ENCODE data around the gene CUTC. TPM values are rescaled to one million over a fixed set of nuclear protein-coding genes. Genes with fewer than 3 reads are reported as not detected.

The CUTC gene, protein sequence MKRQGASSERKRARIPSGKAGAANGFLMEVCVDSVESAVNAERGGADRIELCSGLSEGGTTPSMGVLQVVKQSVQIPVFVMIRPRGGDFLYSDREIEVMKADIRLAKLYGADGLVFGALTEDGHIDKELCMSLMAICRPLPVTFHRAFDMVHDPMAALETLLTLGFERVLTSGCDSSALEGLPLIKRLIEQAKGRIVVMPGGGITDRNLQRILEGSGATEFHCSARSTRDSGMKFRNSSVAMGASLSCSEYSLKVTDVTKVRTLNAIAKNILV
- 10.7 and 19.3 TPM in 2 replicates for polyA plus RNA-seq (2011; rRNA removed)
- polyA minus RNA-seq (2011; rRNA and poly(A)+ RNA removed) = 4.9 and 8.9 TPM in 2 replicates

DNA sequence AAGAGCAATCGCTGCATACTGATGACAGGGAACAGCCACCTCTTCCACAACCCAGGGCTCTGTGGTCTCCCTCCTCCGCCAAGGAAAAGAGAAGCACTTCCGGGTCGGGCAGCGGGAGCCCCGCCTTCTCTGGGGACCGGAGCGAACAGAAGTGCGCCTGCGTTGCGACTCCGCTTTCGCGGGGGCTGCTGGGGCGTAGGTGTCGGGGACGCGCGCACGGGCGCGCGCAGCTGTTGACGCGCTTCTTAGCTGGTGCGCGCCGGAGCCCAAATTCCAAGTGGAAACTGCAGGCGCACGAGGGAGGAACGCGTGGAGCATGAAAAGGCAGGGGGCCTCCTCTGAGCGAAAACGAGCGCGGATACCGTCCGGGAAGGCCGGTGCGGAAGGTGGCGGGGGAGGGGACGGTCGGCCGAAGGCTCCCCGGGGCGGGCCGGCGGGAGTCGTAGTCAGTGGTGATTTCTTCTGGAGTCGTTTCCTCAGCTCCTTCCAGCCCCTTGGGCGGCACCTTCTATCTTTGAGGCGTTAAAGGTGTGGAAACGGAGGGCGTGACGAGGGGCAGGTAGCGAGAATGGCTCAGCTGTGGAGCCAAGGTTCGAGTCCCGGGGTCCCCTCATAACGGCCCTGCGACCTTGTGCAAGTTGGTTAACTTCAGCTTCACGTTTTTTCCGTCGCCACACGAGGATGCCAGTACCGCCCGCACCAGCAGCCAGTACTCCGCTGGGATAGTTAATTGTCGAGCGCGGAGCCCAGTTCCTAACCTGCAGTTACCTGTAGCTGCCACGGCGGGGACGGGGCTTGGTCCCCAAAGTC lies at the start of gene CUTC, which contains the start of gene COX15:
Gene CUTC, plus strand, starts transcription at position 202 of the 810 bp plus-strand sequence. Its CDS starts 115 bp downstream, at position 317.
Gene COX15, minus strand, starts transcription at position 95 of the 810 bp plus-strand sequence. Its CDS starts 78 bp downstream, at position 17.
- CTCF ChIA-PET = interaction anchor here (0.5 to 3.5 kb wide), 15 partner anchors 8 to 465 kb away, joined by 3 to 23 read pairs (median 4); no protein-coding TSS in a partner anchor
- Histone ChIP-seq H3K4me3 (ENCODE audit: low read depth, low read length) (peak within 1 kb of the TSS; percentile 88), H3K36me3 (ENCODE audit: control insufficient read depth, insufficient read depth, low read length) (peaks cover 2% of the 10 kb centered on the region; the same call in 1 of the 2 replicates), H3K27me3 (ENCODE audit: control insufficient read depth, insufficient read depth, low read length) (no peaks in the 10 kb centered on the region)
- TF ChIP-seq, protein P1, sequence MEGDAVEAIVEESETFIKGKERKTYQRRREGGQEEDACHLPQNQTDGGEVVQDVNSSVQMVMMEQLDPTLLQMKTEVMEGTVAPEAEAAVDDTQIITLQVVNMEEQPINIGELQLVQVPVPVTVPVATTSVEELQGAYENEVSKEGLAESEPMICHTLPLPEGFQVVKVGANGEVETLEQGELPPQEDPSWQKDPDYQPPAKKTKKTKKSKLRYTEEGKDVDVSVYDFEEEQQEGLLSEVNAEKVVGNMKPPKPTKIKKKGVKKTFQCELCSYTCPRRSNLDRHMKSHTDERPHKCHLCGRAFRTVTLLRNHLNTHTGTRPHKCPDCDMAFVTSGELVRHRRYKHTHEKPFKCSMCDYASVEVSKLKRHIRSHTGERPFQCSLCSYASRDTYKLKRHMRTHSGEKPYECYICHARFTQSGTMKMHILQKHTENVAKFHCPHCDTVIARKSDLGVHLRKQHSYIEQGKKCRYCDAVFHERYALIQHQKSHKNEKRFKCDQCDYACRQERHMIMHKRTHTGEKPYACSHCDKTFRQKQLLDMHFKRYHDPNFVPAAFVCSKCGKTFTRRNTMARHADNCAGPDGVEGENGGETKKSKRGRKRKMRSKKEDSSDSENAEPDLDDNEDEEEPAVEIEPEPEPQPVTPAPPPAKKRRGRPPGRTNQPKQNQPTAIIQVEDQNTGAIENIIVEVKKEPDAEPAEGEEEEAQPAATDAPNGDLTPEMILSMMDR (IDR thresholded peaks at IDR 0.05; ENCODE audit: insufficient read depth, low read depth, low read length) = peak; percentile 45
- POLR2A ChIA-PET = interaction anchor here (0.6 to 1.0 kb wide), 2 partner anchors 8 to 73 kb away, joined by 5 to 6 read pairs; partner anchors contain the start of gene ENTPD7
- DNase-seq (ENCODE audit: low read depth) = peak; percentile 80

DNA sequence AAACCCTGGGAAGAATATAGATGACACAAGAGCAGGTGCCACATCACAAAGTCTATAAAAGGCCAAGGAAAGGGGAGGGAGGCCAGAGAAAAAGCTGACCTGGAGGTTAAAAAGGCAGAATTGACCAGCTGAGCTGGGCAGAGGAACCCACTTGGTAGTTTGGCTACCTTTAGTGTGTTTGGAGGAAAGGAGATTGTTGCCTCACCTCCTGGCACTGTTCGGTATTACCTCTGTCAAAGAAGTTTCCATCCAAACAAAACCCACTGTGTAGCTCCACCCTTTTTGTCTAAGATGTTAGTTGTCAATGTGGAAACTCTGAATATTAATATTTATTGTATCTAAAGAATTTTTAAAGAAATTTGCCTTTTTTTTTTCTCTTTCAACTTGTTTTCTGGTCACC lies 49.3 kb upstream of the CUTC start:
- CTCF ChIA-PET = no interaction called here
- Histone ChIP-seq H3K4me3 (ENCODE audit: low read depth, low read length) (no peak overlapping the region), H3K27me3 (ENCODE audit: control insufficient read depth, insufficient read depth, low read length) (no peaks in the 10 kb centered on the region), H3K36me3 (ENCODE audit: control insufficient read depth, insufficient read depth, low read length) (peaks cover 4% of the 10 kb centered on the region)
- TF ChIP-seq, protein P1 (IDR thresholded peaks at IDR 0.05; ENCODE audit: insufficient read depth, low read depth, low read length) = no peak
- no peak for DNase-seq (ENCODE audit: low read depth)
- POLR2A ChIA-PET = no interaction called here

DNA sequence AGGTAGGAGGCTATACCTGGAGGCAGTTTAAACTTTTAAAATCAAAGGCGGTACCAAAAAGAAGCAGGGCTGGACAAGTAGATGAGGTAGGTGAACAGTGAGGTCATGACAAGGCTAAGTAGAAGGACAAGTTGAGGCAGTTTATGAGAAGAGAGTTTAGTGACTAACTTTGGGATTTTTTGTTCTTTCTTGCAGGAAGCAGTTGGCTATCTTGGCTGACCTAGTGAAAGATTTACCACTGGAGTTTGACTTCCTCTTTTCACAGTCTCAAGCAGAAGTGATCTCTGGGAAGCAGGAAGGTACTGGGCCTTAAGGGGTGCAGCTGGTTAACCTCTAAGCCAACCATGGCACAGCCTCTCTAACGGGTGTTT lies 46.5 kb upstream of the CUTC start:
- Histone ChIP-seq H3K36me3 (ENCODE audit: control insufficient read depth, insufficient read depth, low read length) (peaks cover 2% of the 10 kb centered on the region), H3K4me3 (ENCODE audit: low read depth, low read length) (no peak overlapping the region), H3K27me3 (ENCODE audit: control insufficient read depth, insufficient read depth, low read length) (no peaks in the 10 kb centered on the region)
- no peak for DNase-seq (ENCODE audit: low read depth)
- CTCF ChIA-PET = no interaction called here
- TF ChIP-seq, protein P1 (IDR thresholded peaks at IDR 0.05; ENCODE audit: insufficient read depth, low read depth, low read length) = no peak
- POLR2A ChIA-PET = no interaction called here

DNA sequence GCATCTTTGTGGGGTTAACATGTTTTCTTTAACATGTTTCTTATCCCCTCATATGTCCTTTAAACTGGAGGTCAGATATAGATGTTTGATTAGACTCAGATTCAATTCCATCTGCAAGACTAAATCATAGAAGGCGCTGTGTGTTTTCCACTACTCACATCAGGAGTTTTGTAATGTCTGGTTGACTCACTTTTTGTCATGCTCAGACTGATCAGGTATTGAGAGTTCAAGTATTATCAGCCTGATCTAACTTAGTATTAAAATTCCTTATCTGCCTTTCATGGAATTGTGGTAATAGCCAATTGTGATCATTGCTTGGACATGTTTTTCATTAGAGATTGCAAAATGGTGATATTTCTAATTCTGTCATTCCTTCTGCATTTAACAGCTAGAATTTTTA lies 42.6 kb upstream of the CUTC start:
- peak; percentile 16 for DNase-seq (ENCODE audit: low read depth)
- TF ChIP-seq, protein P1 (IDR thresholded peaks at IDR 0.05; ENCODE audit: insufficient read depth, low read depth, low read length) = no peak
- peaks cover 9% of the 10 kb centered on the region; the same call in 1 of the 2 replicates for H3K36me3 ChIP-seq (ENCODE audit: control insufficient read depth, insufficient read depth, low read length)
- POLR2A ChIA-PET = interaction anchor here (0.6 kb wide), 1 partner anchor 30 kb away, joined by 3 read pairs; the partner anchor contains the start of gene ENTPD7
- H3K27me3 ChIP-seq (ENCODE audit: control insufficient read depth, insufficient read depth, low read length) = no peaks in the 10 kb centered on the region
- H3K4me3 ChIP-seq (ENCODE audit: low read depth, low read length) = no peak overlapping the region
- CTCF ChIA-PET = no interaction called here
